ENCODE data around the gene DDAH2.

DNA sequence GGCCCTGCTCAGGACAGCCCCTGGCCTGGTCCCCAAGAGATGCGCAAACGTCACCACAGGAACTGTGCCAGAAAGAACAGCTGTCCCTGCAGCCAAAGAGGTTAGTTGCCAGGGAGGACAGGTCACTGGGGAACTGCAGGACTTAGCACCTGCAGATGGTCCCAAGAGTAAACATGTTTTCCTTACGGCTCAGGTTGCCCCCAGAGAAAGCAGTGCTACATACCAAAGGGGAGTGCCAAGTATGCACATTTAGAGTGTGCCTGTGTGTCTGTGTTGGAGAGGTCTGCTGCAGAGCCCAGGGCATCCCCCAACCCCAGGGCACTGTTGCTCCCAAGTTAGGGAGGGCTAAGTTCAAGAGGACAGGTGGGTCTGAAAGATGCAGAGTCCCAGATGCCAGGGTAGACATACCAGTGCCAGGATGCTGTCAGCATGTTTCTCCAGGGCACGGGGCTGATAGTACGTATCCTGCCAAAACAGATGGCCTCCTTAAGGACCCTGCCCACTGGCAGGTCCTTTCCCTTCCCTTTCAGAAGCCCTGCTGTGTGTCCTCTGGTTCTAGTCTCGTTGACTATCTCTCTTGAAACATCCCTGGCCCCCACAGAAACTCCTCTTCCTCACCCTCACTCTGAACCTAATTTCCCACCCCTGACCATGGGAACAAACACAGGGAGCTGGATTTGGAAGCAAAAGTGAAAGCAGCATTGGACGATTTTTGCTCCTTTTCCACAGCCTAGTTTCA, 27.3 kb downstream of the DDAH2 start:
- TF ChIP-seq, protein P1, sequence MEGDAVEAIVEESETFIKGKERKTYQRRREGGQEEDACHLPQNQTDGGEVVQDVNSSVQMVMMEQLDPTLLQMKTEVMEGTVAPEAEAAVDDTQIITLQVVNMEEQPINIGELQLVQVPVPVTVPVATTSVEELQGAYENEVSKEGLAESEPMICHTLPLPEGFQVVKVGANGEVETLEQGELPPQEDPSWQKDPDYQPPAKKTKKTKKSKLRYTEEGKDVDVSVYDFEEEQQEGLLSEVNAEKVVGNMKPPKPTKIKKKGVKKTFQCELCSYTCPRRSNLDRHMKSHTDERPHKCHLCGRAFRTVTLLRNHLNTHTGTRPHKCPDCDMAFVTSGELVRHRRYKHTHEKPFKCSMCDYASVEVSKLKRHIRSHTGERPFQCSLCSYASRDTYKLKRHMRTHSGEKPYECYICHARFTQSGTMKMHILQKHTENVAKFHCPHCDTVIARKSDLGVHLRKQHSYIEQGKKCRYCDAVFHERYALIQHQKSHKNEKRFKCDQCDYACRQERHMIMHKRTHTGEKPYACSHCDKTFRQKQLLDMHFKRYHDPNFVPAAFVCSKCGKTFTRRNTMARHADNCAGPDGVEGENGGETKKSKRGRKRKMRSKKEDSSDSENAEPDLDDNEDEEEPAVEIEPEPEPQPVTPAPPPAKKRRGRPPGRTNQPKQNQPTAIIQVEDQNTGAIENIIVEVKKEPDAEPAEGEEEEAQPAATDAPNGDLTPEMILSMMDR (IDR thresholded peaks at IDR 0.05), result no peak
- TF ChIP-seq POLR2A (IDR thresholded peaks at IDR 0.05), result no peak
